Activated naive CD4-positive, alpha-beta T cell treated with anti-CD3 and anti-CD28 coated beads, Interleukin-2, amount 50 U/mL, for 16 hours (primary cell): ENCODE data around the gene RNFT2.
"Not testable (repeated sequence)": the region's sequence is repeated elsewhere in the genome, so short reads cannot be mapped to it uniquely, and the experiment has no call there.

Experiments
- DNase-seq: peaks from one replicate; pipeline ENCODE4 v3.0.0-alpha.2; 2020

The RNFT2 gene

DNA sequence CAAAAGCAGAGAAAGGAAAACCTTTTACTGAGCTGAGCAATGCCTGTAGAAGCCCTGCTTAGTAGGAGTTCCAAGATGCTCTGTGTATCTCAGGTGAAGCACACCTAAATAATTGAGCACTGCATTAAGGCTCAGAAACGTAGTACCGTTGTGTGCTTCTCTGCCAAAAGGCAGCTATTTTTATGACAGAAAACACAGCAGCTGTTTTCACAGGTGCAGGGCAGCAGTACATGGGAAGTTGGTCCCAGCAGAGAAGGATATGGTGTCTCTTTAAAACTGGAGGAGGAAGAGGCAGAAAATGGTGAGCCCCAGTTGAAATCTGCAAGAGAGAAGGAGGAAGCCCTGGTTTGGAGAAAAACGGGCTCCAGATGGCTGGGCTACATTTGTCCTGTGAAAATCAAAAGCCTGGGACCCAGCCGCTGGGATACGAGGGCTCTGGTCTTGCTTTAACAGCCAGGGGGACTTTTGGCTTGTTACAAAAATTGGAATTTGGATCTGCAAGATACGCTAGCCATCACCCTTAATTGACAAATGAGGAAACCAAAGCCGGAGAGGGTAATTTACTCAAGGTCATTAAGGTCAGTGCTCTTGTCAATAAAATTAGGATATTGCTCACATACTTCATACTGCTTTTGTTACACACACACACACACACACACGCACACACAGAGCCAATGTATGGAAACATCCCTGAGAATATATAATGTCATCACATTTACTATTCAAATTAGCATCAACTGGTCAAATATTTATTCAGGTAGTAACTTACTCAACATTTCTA, 27.6 kb upstream of the RNFT2 start:
- no peak for DNase-seq

DNA sequence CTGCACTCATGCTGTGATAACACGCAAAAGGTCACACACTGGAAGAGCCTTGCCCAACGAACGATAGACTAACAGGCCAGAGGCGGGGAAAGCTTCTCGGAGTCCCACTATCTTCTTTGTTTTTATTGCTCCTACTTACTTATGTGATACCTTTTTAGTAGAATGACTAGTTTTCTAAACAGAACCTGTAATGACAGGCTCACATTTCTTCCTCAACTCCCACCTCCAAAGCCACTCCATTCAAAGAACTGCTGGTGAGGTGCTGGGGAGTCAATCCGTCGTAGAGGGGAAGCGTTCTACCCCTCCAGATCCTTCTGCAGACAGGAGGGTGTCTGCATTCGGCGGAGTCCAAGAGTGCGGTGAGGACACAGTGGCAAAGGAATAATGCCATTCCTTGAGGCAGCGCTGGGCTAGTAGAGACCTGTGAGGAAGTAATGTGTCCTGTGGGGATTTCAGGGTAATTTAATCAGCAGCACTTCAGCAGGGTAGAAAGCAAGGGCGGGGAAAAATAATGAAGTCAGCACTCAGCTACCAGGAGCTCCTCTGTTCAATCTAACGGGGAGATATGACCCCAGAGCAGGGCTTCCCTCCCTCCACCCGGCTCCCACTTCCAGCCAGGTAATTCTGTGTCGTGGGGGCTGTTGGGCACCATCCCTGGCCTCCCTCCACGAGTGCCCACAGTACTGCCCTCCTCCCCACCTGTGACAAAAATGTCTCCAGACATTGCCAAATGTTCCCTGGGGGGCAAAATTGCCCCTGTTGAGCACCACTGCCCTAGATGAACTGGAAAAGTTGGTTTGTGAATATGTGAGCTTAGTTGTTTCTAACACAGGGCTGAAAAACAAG, 25.4 kb upstream of the RNFT2 start:
- DNase-seq = no peak

GRCh38 chr12:116713527-116713926, 24.6 kb upstream of the RNFT2 start:
- no peak for DNase-seq

DNA sequence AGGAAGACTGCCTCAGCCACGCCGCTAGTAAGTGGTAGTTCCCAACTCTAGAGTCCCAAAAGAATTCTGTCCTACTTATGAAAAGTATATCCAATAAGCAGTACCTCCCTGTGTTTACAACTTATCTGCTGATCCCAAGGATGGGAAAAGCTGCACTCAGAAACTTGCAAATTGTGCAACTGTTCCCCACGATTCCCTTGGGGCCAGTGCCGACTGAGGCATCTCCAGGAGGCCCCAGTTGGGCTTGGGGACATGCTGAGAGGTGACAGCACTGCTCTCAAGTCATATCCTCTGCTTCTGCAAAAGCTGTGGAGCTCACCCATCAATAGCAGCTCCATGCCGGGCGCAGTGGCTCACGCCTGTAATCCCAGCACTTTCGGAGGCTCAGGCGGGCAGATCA, 23.9 kb upstream of the RNFT2 start:
- no peak for DNase-seq

DNA sequence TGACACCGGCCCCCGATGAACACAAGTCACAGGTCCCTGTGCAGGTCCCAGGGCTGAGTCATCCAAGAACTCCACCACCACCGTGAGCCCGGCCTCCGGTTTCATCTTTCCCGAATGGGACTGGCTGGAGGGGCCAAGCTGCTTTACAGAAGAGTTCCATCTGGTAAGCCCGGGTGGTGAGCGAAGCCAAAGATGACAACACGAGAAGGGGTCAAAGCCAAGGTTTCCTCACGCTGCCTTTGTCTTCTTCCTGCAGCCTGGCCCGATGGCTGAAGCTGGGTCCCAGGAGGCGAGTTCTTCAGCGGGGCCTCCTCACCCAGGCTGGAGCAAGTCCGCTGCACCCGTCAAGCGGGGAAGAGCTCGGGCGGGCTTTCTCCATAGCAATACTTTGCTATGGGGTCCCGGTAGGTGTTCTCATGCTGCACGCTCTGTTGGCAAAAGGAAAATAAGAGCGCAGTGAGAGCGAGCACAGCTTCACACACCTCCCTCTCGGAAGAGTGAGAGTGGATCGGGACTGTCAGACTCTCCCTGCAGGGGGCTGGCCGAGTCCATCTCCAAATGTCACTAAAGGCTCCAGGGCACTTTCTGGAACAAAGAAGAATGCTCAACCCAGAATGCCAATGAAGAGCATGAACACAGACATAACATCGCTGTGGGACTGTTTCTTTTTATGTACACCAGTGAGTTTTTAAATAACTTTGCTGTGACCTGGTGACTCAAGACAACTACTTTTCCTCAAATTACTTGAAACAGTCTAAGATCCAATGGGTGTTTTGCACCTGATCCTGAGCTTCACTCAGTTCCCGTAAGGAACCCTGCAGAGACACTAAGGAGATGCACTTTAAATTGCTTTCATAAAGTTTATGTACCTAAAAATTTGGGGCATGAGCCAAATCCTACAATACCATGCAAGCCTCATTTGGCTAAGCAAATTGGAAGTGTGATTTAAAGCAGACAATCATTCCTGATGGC, 20.4 kb upstream of the RNFT2 start:
- DNase-seq = no peak

- DNase-seq = no peak
Observed at GRCh38 chr12:116718655-116719454, 19.3 kb upstream of the RNFT2 start.

- no peak for DNase-seq
Observed at GRCh38 chr12:116719731-116720528, 18.2 kb upstream of the RNFT2 start.

GRCh38 chr12:116722245-116722644, 15.9 kb upstream of the RNFT2 start:
- DNase-seq = no peak

DNA sequence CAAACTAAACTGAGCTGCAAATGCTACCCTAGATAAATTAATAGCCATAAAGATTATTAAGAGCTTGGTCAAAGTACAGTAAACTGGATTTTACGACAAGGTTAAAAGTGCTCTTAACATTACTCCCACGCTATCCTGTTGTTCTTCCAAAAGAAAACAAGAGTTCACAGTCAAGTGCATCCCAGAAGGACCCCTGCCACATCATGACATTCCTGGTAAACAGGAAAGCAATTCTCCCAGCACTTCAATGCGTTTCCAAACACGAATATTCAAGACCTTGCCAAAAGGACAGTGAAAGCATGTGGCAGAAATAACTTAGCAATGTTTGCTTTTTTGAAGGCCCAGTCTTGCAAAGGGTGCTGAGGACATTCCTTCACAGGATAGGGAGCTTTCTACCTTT, 11.4 kb upstream of the RNFT2 start:
- no peak for DNase-seq

DNA sequence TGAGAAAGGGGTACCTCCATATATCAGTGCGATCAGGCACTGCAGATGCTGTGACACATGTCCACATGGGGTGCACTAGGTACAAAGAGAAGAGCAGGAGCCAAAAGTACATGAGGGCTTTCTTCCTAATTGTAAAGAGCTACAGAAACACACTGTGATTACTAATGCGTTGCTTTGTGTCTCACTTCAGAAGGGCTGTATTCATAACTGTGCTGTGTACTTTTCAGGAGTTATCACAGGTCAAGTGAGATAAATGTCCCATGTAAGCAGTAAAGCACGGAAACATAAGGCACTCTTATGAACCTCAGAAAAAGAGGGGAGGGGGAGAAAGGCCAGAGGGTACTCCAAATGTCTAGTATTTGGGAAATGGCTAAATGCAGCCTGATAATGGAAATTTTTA, 10.9 kb upstream of the RNFT2 start:
- no peak for DNase-seq

- no peak for DNase-seq
Observed at GRCh38 chr12:116727891-116728290, 10.2 kb upstream of the RNFT2 start.

GRCh38 chr12:116731801-116732200, 6.3 kb upstream of the RNFT2 start:
- DNase-seq = no peak

DNA sequence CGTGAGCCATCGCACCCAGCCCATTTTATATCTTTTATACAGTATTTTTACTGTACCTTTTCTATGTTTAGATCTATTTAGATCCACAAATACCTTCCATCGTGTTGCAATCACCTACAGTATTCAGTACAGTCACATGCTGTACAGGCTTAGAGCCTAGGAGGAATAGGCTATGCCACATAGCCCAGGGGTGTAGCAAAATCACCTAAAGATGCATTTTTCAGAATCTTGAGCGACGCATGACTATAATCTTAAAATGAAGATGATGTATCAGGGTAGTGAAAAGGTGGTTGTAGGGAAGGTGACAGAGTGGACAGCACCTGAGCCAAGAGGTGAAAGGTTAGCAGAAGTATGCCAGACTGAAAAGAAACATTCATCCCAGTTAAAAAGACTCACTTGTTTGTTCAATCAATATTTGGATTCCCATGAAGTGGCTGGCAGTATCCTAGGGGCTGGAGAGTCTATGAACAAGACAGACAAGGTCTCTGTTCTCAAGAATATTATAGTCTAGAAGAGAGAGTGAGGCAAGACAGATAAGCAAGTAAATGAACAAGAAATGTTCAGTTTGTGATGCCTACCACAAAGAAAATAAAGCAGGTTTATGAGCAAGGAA, 3.9 kb upstream of the RNFT2 start:
- no peak for DNase-seq

GRCh38 chr12:116735084-116735483, 3.0 kb upstream of the RNFT2 start:
- no peak for DNase-seq

DNA sequence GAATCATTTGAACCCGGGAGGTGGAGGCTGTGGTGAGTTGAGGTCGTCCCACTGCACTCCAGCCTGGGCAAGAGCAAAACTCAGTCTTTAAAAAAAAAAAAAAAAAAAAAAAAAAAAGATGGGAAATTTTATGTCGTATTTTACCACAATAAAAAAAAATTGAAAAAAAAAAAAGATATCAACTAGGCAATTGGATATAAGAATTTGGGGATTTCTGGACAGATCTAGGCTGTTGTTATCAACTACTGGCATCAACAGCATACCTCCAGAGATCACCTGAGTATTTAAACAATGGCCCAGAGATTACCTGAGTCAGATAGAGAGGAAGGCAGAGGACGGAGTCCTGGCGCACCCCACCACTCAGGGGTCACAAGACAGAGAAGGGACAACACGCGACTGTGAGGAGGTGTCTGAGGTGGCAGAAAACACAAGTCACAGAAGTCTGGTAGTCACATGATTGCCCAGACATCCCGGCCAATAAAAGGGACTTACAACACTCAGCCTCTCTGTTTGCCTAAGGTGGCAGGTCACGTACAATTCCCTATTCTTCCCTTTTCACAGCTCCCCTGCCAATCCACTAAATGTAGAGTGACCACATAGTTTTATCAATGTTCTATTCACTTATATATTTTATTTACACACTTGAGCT, 2.0 kb upstream of the RNFT2 start:
- no peak for DNase-seq

- DNase-seq = no peak
Observed at GRCh38 chr12:116736962-116737773, 947 bp upstream of the RNFT2 start.

DNA sequence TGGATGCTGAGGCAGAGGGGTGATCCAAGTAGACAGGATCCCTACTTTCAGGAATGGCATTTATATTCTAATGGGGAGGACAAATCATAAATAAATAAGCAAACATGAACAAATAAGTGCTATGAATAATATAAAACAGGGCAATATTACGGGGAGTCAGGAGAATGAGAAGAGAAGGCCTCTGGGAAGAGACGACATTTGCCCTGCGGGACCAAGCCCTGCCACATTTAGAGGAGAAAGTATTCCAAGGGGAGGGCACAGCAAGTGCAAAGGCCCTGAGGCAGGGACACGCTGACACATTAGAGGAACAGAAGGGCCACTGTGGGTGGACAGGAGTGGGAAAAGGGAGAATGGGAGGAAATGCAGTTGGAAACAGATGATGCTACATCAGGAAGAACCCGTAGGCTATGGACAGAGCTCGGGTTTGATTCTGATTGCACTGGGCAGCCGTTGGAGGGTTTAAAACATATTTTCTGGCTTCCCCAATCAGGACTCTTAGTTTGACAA, 1.3 kb downstream of the RNFT2 start:
- DNase-seq = no peak

GRCh38 chr12:116742787-116743186, 4.7 kb downstream of the RNFT2 start:
- not testable (repeated sequence) for DNase-seq

DNA sequence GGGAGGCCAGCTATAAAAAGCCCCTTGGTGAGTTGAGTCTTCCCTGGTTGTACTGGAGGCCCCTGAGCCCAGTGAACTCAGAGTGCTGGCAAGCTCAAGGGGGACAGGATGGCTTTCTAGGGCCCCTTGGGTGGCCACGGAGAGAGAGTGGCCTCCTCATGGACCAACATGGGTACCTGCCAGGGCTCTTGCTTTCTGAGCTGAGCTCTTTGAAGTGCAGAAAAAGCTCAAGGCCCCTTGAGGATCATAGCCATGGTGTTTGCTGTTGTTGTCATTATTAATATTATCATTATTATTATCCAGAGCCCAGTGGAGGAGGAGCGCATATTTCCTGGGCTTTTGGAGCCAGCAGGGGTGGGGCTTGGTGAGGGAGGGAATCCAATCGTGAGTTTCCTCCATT, 6.7 kb downstream of the RNFT2 start:
- DNase-seq = no peak
